Ammon's horn (tissue), 1 donor: Measurements from ENCODE around the gene ERMN.
"Not testable (repeated sequence)": the region's sequence is repeated elsewhere in the genome, so short reads cannot be mapped to it uniquely, and the experiment has no call there.

ENCODE experiments used
- DNase-seq: peaks from one replicate; pipeline ENCODE4 v3.0.0-alpha.2; 2016; ENCODE audit warnings: low spot score

The ERMN gene

GRCh38 chr2:157325786-157326185, at the start of gene ERMN:
Gene ERMN, minus strand, starts transcription at chr2:157325824. Its CDS starts 182 bp downstream, at chr2:157325642.
- peak; percentile 94 for DNase-seq

- no peak for DNase-seq
These were observed 49.8 kb upstream of the ERMN start for GRCh38 chr2:157375384-157375783.

GRCh38 chr2:157368508-157368907, 42.9 kb upstream of the ERMN start:
- DNase-seq, result not testable (repeated sequence)

- no peak for DNase-seq
These were observed 42.1 kb upstream of the ERMN start for GRCh38 chr2:157367704-157368103.

GRCh38 chr2:157364257-157364974, 38.8 kb upstream of the ERMN start:
- no peak for DNase-seq

- no peak for DNase-seq
These were observed 38.0 kb upstream of the ERMN start for GRCh38 chr2:157363612-157364101.

GRCh38 chr2:157362627-157363026, 37.0 kb upstream of the ERMN start:
- DNase-seq, result no peak

- DNase-seq, result no peak
These were observed 35.9 kb upstream of the ERMN start for GRCh38 chr2:157361526-157361925.

- no peak for DNase-seq
These were observed 34.0 kb upstream of the ERMN start for GRCh38 chr2:157359628-157360027.

- no peak for DNase-seq
These were observed 30.0 kb upstream of the ERMN start for GRCh38 chr2:157355618-157356017.

GRCh38 chr2:157349949-157350515, 24.4 kb upstream of the ERMN start:
- DNase-seq, result no peak

- DNase-seq, result no peak
These were observed 22.8 kb upstream of the ERMN start for GRCh38 chr2:157348291-157348921.

- no peak for DNase-seq
These were observed 20.2 kb upstream of the ERMN start for GRCh38 chr2:157345647-157346389.

- DNase-seq, result not testable (repeated sequence)
These were observed 15.8 kb upstream of the ERMN start for GRCh38 chr2:157341381-157341780.

GRCh38 chr2:157339965-157340655, 14.5 kb upstream of the ERMN start:
- no peak for DNase-seq

- DNase-seq, result no peak
These were observed 12.4 kb upstream of the ERMN start for GRCh38 chr2:157337978-157338377.

GRCh38 chr2:157336137-157337010, 10.8 kb upstream of the ERMN start:
- peak; percentile 64 for DNase-seq

GRCh38 chr2:157334797-157335196, 9.2 kb upstream of the ERMN start:
- DNase-seq, result no peak

- DNase-seq, result no peak
These were observed 8.7 kb upstream of the ERMN start for GRCh38 chr2:157334335-157334734.

GRCh38 chr2:157333304-157334047, 7.9 kb upstream of the ERMN start:
- no peak for DNase-seq
